ENCODE results near the gene CSNK1G2. TPM values are rescaled to one million over a fixed set of nuclear protein-coding genes. Genes with fewer than 3 reads are reported as not detected.

The CSNK1G2 gene
- total RNA-seq, 6 experiments from 2014 or later = 44.8 to 52.0 (median 51.1) TPM

DNA sequence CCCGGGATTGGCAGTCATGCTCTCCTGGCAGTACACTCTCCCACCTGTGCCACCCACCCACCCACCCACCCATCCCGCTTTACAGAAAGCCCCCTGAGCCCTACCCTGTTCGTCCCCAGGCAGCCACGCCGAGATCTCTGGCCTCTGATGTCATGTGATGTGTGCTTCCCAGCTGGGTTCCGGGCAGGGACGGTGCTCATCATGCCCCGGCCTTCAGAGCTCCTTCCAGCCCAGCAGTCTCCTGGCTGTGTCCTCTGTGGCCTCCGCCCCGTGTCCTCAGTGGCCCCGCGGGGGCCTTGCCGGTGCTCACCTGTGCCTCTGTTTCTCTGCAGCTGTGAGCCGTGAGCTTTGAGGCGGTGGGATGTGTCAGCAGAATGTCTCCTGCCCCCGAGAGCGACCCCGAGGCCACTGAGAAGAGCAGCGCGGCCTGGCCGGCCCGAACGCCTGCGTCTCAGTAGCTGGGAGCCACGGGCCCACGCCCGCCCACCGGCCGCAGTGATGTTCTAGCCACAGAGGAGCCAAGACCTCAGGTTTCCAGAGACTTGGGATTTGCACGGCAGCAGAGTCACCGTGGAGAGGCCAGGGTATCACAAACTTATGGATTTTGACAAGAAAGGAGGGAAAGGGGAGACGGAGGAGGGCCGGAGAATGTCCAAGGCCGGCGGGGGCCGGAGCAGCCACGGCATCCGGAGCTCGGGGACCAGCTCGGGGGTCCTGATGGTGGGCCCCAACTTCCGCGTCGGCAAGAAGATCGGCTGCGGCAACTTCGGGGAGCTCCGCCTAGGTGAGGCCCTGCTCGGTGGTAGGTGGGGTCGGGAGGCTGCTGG is 28.4 kb downstream of the CSNK1G2 start:
- H3K4me3 Mint-ChIP-seq = no peak overlapping the region
- DNase-seq = no peak
- H3K36me3 Mint-ChIP-seq (ENCODE audit: low read depth) = no peaks in the 10 kb centered on the region
- H3K27me3 Mint-ChIP-seq (ENCODE audit: insufficient read depth) = no peaks in the 10 kb centered on the region
- TF ChIP-seq, protein P1, sequence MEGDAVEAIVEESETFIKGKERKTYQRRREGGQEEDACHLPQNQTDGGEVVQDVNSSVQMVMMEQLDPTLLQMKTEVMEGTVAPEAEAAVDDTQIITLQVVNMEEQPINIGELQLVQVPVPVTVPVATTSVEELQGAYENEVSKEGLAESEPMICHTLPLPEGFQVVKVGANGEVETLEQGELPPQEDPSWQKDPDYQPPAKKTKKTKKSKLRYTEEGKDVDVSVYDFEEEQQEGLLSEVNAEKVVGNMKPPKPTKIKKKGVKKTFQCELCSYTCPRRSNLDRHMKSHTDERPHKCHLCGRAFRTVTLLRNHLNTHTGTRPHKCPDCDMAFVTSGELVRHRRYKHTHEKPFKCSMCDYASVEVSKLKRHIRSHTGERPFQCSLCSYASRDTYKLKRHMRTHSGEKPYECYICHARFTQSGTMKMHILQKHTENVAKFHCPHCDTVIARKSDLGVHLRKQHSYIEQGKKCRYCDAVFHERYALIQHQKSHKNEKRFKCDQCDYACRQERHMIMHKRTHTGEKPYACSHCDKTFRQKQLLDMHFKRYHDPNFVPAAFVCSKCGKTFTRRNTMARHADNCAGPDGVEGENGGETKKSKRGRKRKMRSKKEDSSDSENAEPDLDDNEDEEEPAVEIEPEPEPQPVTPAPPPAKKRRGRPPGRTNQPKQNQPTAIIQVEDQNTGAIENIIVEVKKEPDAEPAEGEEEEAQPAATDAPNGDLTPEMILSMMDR (IDR thresholded peaks at IDR 0.05) = no peak
- H3K27ac Mint-ChIP-seq = no peak overlapping the region
- no peaks in the 10 kb centered on the region; the same call in 1 of the 2 replicates for H3K4me1 Mint-ChIP-seq (ENCODE audit: low read depth)
- no peaks in the 10 kb centered on the region for H3K9me3 Mint-ChIP-seq

DNA sequence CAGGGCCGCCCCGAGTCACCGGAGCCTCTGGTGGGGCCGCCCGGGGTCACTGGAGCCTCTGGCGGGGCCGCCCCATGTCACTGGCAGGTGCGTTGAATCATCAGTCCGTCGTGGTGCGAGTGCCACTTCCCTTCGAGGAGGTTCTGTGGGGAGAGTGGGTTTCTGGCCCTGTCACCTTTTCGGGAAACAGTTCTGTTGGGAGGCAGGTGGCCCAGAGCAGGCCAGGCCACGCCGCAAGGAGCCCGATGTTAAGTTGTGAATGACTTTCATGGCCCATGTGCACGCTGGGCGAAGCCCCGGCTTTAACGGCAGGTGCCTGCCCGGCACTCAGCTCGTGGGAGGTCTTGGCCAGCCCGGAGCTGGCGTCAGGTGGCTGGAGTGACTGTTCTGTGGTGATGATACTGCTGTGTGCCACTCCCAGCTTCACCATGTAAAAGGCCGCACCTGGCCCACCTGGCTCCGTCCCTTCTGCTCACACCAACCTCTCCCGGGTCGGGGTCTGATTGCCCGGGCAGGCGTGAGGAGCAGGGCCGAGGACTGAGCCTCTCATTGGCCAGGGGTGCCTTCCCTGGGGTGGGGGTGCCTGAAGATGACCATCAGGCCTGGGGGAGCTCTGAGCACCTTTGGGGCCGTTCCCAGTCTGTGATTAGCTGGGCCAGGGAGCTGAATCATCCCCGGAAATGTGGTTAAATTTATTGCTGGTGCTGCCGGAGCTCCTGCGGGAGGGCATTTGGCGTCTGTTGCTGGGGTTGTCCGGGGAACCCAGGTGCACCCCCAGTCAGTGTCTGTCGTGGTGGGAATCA is 29.2 kb downstream of the CSNK1G2 start:
- no peak overlapping the region for H3K4me3 Mint-ChIP-seq
- H3K27me3 Mint-ChIP-seq (ENCODE audit: insufficient read depth) = no peaks in the 10 kb centered on the region
- H3K27ac Mint-ChIP-seq = peak overlapping the region; percentile 61; the same call in 1 of the 2 replicates
- no peaks in the 10 kb centered on the region for H3K9me3 Mint-ChIP-seq
- DNase-seq = no peak
- TF ChIP-seq, protein P1 (IDR thresholded peaks at IDR 0.05) = no peak
- no peaks in the 10 kb centered on the region; the same call in 1 of the 2 replicates for H3K4me1 Mint-ChIP-seq (ENCODE audit: low read depth)
- H3K36me3 Mint-ChIP-seq (ENCODE audit: low read depth) = 0 out of 2 replicates have a peak, but pooled peaks cover 3% of the 10 kb centered on the region

DNA sequence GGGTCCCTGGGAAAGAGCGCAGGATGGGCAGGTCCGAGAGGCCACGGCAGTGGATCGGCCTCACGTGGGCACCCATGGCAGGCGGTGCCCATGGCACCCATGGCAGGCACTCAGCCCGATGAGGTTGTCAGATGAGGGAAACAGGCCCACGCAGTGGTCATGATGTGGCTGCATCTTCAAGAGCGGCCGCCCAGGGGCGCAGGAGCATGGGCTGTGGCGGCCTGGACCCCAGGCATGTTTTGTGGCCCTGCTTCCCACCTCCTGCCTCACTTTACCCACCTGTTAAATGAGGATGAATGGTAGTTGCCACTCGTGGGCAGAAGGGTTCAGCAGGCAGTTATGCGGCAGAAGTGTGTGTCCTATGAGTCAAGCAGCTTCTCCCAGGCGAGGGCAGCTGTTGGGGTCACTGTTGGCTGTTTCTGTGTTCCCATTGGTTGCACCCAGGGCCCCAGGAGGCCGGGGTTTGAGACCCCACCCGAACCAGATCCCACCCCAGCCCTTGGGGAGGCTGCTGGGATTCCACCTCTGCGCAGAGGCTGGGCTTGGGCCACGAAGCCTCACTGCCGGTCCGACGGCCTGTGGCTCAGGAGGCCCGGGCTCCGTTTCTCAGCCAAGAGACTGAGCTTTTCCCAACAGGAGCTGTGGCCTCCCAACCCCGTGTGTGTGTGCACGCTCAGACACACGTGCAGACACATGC is 30.0 kb downstream of the CSNK1G2 start:
- H3K36me3 Mint-ChIP-seq (ENCODE audit: low read depth) = 0 out of 2 replicates have a peak, but pooled peaks cover 3% of the 10 kb centered on the region
- no peaks in the 10 kb centered on the region; the same call in 1 of the 2 replicates for H3K27me3 Mint-ChIP-seq (ENCODE audit: insufficient read depth)
- H3K9me3 Mint-ChIP-seq = no peaks in the 10 kb centered on the region
- peak overlapping the region; percentile 61; the same call in 1 of the 2 replicates for H3K27ac Mint-ChIP-seq
- DNase-seq = no peak
- H3K4me3 Mint-ChIP-seq = no peak overlapping the region
- TF ChIP-seq, protein P1 (IDR thresholded peaks at IDR 0.05) = no peak
- H3K4me1 Mint-ChIP-seq (ENCODE audit: low read depth) = no peaks in the 10 kb centered on the region; the same call in 1 of the 2 replicates

DNA sequence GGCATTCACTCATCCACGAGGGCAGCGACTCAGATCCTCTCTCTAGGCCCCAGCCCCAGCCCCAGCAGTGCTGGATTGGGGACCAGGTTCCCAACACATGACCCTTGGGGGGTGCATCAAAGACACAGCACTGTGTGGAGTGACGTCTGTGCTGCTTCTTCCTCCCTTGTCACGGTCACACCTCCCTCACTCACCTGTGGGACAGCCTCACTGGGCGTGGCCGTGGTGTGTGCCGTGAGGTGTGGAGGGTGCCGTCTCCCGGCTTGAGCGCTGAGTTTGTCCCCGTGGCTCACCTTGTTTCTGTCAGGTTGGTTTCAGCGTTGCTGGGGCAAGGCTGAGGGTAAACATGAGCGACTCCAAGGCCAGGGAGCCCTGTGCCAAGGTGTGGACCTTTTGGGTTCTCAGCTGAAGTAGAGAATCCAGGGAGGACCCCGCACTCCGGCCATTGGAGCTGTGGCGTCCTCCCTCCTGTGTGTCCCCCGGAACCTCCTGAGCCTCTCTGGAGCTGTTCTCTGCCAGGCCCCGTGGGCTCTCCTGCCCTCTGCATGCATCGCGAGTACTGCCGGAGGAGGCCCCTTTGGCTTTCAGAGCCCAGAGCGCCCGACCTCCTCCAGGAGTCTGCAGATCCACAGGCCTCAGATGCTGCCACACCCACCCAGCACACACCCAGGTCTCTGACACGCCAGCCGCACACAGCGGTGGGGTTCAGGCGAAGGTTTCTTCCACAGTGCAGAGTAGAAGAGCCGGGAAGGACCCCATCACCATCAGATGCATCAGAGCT is 33.6 kb downstream of the CSNK1G2 start:
- H3K27ac Mint-ChIP-seq = no peak overlapping the region
- TF ChIP-seq, protein P1 (IDR thresholded peaks at IDR 0.05) = no peak
- H3K9me3 Mint-ChIP-seq = no peaks in the 10 kb centered on the region
- H3K4me1 Mint-ChIP-seq (ENCODE audit: low read depth) = no peaks in the 10 kb centered on the region; the same call in 1 of the 2 replicates
- no peaks in the 10 kb centered on the region; the same call in none of the 2 replicates for H3K27me3 Mint-ChIP-seq (ENCODE audit: insufficient read depth)
- no peak overlapping the region for H3K4me3 Mint-ChIP-seq
- 0 out of 2 replicates have a peak, but pooled peaks cover 3% of the 10 kb centered on the region for H3K36me3 Mint-ChIP-seq (ENCODE audit: low read depth)
- no peak for DNase-seq
